WTC11 (cell line): ENCODE results near the gene GNG8. TPM values are rescaled to one million over a fixed set of nuclear protein-coding genes. Genes with fewer than 3 reads are reported as not detected.

Experiments used
- ATAC-seq: fragments of 200-7000 bp; cut with Tn5 transposase; 2 replicates; pipeline ENCODE4 v1.10.0; 2021; ENCODE audit warnings: mild to moderate bottlenecking, moderate library complexity
- Bru-seq: library from RNA; stranded (reverse); fragments of 400-500 nt; gene quantifications from one replicate; lab custom pipeline; 2021; lab: Mats Ljungman, UMichigan
- CTCF ChIA-PET: fragments of 300-600 bp; sonication (Branson Sonifier 250); formaldehyde crosslinking; loops from one replicate; lab custom pipeline; 2021; ENCODE audit warnings: antibody characterized with exemption; lab: Charles Lee
- POLR2A ChIA-PET: fragments of 350-600 bp; sonication (Branson Sonifier 250); formaldehyde crosslinking; loops from one replicate; lab custom pipeline; 2021; ENCODE audit warnings: antibody characterized with exemption; lab: Charles Lee
- DNase-seq: peaks from one replicate; pipeline ENCODE4 v3.0.0; 2021; ENCODE audit warnings: low spot score
- H3K27ac Mint-ChIP-seq: 2 replicates; pipeline ENCODE4 v1.8.0; 2021; ENCODE audit warnings: mixed read lengths
- H3K27me3 Mint-ChIP-seq: 2 replicates; pipeline ENCODE4 v1.8.0; 2021; ENCODE audit warnings: low read depth, mild to moderate bottlenecking, moderate library complexity, mixed read lengths
- H3K36me3 Mint-ChIP-seq: 2 replicates; pipeline ENCODE4 v1.8.0; 2021; ENCODE audit warnings: mixed read lengths
- H3K4me1 Mint-ChIP-seq: 2 replicates; pipeline ENCODE4 v1.8.0; 2022; ENCODE audit warnings: mixed read lengths
- H3K4me3 Mint-ChIP-seq: 2 replicates; pipeline ENCODE4 v1.8.0; 2021; ENCODE audit warnings: mild to moderate bottlenecking, moderate library complexity, mixed read lengths
- H3K9me3 Mint-ChIP-seq: 2 replicates; pipeline ENCODE4 v1.8.0; 2021; ENCODE audit warnings: mixed read lengths
- ELF4 ChIP-seq: sonication (generic); formaldehyde crosslinking; IDR thresholded peaks from 2 replicates; pipeline ENCODE4 v1.8.1; 2022; ENCODE audit warnings: low read depth, mild to moderate bottlenecking, moderate library complexity, missing genetic modification reagents
- ESRRA ChIP-seq: sonication (generic); formaldehyde crosslinking; IDR thresholded peaks from 2 replicates; pipeline ENCODE4 v1.8.1; 2022; ENCODE audit warnings: mild to moderate bottlenecking, missing genetic modification reagents, borderline replicate concordance
- FOXJ3 ChIP-seq: sonication (generic); formaldehyde crosslinking; IDR thresholded peaks from 2 replicates; pipeline ENCODE4 v1.9.0; 2021; ENCODE audit warnings: missing genetic modification reagents, mild to moderate bottlenecking, borderline replicate concordance
- IRF2 ChIP-seq: sonication (generic); formaldehyde crosslinking; IDR thresholded peaks from 2 replicates; pipeline ENCODE4 v1.8.0; 2022; ENCODE audit warnings: low read depth, missing genetic modification reagents, borderline replicate concordance
- PRDM15 ChIP-seq: sonication (generic); formaldehyde crosslinking; IDR thresholded peaks from 2 replicates; pipeline ENCODE4 v1.8.0; 2022; ENCODE audit warnings: missing genetic modification reagents
- ZNF317 ChIP-seq: sonication (generic); formaldehyde crosslinking; IDR thresholded peaks from 2 replicates; pipeline ENCODE4 v1.8.1; 2023; ENCODE audit warnings: low read depth, mild to moderate bottlenecking, moderate library complexity, missing genetic modification reagents, borderline replicate concordance
- ZNF396 ChIP-seq: fragments of 250-450 bp; sonication (Bioruptor Pico); IDR thresholded peaks from 2 replicates; pipeline ENCODE4 v1.8.0; 2021; ENCODE audit warnings: mild to moderate bottlenecking, moderate library complexity, borderline replicate concordance
- ZNF423 ChIP-seq: fragments of 250-450 bp; sonication (Bioruptor Pico); IDR thresholded peaks from 2 replicates; pipeline ENCODE4 v2.1.2; 2022; ENCODE audit warnings: mild to moderate bottlenecking, moderate library complexity
- long read RNA-seq, 3 experiments: library from RNA in 1 of 3; library from capped mRNA in 1 of 3; library from polyadenylated mRNA in 1 of 3; unstranded in 2 of 3; stranded (forward) in 1 of 3; transcript quantifications; one replicate each; pipeline ENCODE4 v2.0.0, GENCODE V29; 2021
- total RNA-seq: library from RNA; stranded (reverse); gene quantifications from 3 replicates; pipeline ENCODE4 v1.2.3, GENCODE V29; 2021
- TF ChIP-seq, protein P1 (sequence below): fragments of 250-450 bp; sonication (Bioruptor Pico); conservative IDR thresholded peaks from 2 replicates; pipeline ENCODE4 v1.9.0; 2021; ENCODE audit warnings: mild to moderate bottlenecking
- TF ChIP-seq, protein P2 (sequence below): sonication (generic); formaldehyde crosslinking; IDR thresholded peaks from 2 replicates; pipeline ENCODE4 v1.8.0; 2023; ENCODE audit warnings: mild to moderate bottlenecking, missing genetic modification reagents

The GNG8 gene
- total RNA-seq (not detected in 3 replicates), Bru-seq, nascent RNA (percentile 9 among the genes with signal in this experiment)
- long read RNA-seq, experiment 1, result 0 reads
- long read RNA-seq, experiment 2, result 0 reads
- long read RNA-seq, experiment 3, result 0 reads

GRCh38 chr19:46635920-46636761 is at the start of gene GNG8:
Gene GNG8 (minus strand): TSS chr19:46636202. CDS start chr19:46634682, 1,520 bp downstream.
- DNase-seq, result peak; percentile 51
- H3K36me3 Mint-ChIP-seq, result no peaks in the 10 kb centered on the region
- ChIA-PET CTCF (interaction anchor here (0.6 to 2.6 kb wide), 4 partner anchors 19 to 831 kb away, joined by 3 to 25 read pairs (median 4); partner anchors contain the start of gene DACT3), POLR2A (interaction anchor here (1.7 kb wide), 1 partner anchor 25 kb away, joined by 3 read pairs; no protein-coding TSS in a partner anchor)
- peaks cover 55% of the 10 kb centered on the region for H3K27me3 Mint-ChIP-seq
- no peak for ATAC-seq
- H3K4me1 Mint-ChIP-seq, result peaks cover 26% of the 10 kb centered on the region
- no peak for TF ChIP-seq ZNF317 (CRISPR knock-in tag)
- no peak for TF ChIP-seq ZNF396 (CRISPR knock-in tag)
- TF ChIP-seq, all 79 proteins: peak for 0
- no peak within 1 kb of the TSS for H3K27ac Mint-ChIP-seq
- H3K9me3 Mint-ChIP-seq, result no peaks in the 10 kb centered on the region
- peak within 1 kb of the TSS; percentile 72 for H3K4me3 Mint-ChIP-seq

GRCh38 chr19:46685189-46685588 is 49.2 kb upstream of the GNG8 start:
- CTCF ChIA-PET, result interaction anchor here (0.9 kb wide), 1 partner anchor 46 kb away, joined by 3 read pairs; no protein-coding TSS in a partner anchor
- Mint-ChIP-seq H3K9me3 (no peaks in the 10 kb centered on the region), H3K36me3 (peaks cover 66% of the 10 kb centered on the region)

More at GRCh38 chr19:46685189-46685588, 49.2 kb upstream of the GNG8 start:
- no peak overlapping the region for H3K4me3 Mint-ChIP-seq
- POLR2A ChIA-PET, result no interaction called here
- ATAC-seq (no peak), DNase-seq (no peak)
- no peak overlapping the region; the same call in 1 of the 2 replicates for H3K27ac Mint-ChIP-seq
- no peak for TF ChIP-seq ELF4 (CRISPR knock-in tag)
- TF ChIP-seq ESRRA, result no peak
- TF ChIP-seq ZNF423 (CRISPR knock-in tag), result no peak
- TF ChIP-seq, protein P1, sequence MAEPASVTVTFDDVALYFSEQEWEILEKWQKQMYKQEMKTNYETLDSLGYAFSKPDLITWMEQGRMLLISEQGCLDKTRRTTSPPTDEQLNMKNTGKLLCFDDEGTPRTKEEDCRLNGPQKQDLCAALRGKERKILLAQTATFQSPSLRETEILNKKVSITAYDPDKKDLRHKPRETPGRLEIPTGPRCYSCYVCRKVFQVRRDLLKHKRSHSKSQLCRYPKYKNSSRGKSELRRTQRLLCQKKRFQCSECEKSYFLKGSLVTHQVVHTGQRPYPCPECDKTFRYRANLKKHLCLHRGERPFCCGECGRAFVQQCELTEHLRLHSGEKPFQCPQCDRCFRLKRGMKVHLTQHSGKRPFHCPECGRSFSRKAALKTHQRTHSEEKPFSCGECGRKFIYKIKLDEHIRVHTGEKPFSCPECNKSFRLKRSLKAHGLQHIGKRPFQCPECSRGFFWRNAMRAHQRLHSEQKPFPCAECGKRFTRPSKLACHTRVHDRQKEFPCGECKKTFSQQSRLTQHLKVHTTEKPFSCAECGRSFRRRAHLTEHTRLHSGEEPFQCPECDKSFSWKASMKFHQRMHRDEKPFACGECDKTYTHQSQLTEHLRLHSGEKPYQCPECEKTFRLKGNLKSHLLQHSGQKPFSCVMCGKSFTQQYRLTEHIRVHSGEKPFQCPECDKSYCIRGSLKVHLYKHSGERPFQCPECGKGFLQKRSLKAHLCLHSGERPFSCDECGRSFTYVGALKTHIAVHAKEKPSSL (CRISPR knock-in tag), result no peak
- no peak for TF ChIP-seq IRF2
- TF ChIP-seq ZNF317 (CRISPR knock-in tag), result no peak
- TF ChIP-seq, protein P2, sequence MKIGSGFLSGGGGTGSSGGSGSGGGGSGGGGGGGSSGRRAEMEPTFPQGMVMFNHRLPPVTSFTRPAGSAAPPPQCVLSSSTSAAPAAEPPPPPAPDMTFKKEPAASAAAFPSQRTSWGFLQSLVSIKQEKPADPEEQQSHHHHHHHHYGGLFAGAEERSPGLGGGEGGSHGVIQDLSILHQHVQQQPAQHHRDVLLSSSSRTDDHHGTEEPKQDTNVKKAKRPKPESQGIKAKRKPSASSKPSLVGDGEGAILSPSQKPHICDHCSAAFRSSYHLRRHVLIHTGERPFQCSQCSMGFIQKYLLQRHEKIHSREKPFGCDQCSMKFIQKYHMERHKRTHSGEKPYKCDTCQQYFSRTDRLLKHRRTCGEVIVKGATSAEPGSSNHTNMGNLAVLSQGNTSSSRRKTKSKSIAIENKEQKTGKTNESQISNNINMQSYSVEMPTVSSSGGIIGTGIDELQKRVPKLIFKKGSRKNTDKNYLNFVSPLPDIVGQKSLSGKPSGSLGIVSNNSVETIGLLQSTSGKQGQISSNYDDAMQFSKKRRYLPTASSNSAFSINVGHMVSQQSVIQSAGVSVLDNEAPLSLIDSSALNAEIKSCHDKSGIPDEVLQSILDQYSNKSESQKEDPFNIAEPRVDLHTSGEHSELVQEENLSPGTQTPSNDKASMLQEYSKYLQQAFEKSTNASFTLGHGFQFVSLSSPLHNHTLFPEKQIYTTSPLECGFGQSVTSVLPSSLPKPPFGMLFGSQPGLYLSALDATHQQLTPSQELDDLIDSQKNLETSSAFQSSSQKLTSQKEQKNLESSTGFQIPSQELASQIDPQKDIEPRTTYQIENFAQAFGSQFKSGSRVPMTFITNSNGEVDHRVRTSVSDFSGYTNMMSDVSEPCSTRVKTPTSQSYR (CRISPR knock-in tag), result no peak
- no peak for TF ChIP-seq FOXJ3 (CRISPR knock-in tag)
- no peak for TF ChIP-seq PRDM15 (CRISPR knock-in tag)
- no peaks in the 10 kb centered on the region for H3K4me1 Mint-ChIP-seq
- H3K27me3 Mint-ChIP-seq, result no peaks in the 10 kb centered on the region
